Measurements from ENCODE around the gene C8B.

The C8B gene

GRCh38 chr1:57010511-57010910 is 44.7 kb upstream of the C8B start:
- Histone ChIP-seq H3K23ac (ENCODE audit: low read length) (no peak overlapping the region), H3K4me1 (ENCODE audit: control insufficient read depth in 1 of 2, insufficient read depth in 2 of 2, low read length in 2 of 2) (no peaks in the 10 kb centered on the region), H4K91ac (ENCODE audit: low read depth, low read length) (no peak overlapping the region), H2AK5ac (ENCODE audit: low read length) (no peak overlapping the region), H3K9me3 (ENCODE audit: insufficient read depth, low read depth, low read length) (peaks cover 2% of the 10 kb centered on the region), H3K36me3 (ENCODE audit: control insufficient read depth in 1 of 2, insufficient read depth in 2 of 2, low read length in 2 of 2) (no peaks in the 10 kb centered on the region), H3K4ac (ENCODE audit: low read depth, low read length) (no peak overlapping the region), H2BK120ac (ENCODE audit: insufficient read depth, low read length, poor library complexity) (no peak overlapping the region), H4K12ac (ENCODE audit: low read depth, low read length) (no peak overlapping the region), H3K79me2 (ENCODE audit: control insufficient read depth, insufficient read depth, low read length, poor library complexity) (no peaks in the 10 kb centered on the region), H3K14ac (ENCODE audit: low read length) (no peak overlapping the region), H3K79me1 (ENCODE audit: low read length) (no peaks in the 10 kb centered on the region), H3K27me3 (ENCODE audit: insufficient read depth, low read length) (peaks cover 2% of the 10 kb centered on the region), H3K27ac (ENCODE audit: low read depth, low read length) (no peak overlapping the region), H3K4me2 (ENCODE audit: low read length) (no peak overlapping the region), H3K4me3 (ENCODE audit: low read depth, low read length) (no peak overlapping the region), H3K18ac (ENCODE audit: low read length) (no peak overlapping the region), H3K9ac (ENCODE audit: low read length) (no peak overlapping the region), H2AFZ (ENCODE audit: insufficient read depth, low read length, poor library complexity) (no peak overlapping the region), H2BK5ac (ENCODE audit: low read depth, low read length, poor library complexity) (no peak overlapping the region), H2BK12ac (ENCODE audit: low read length) (no peak overlapping the region), H4K8ac (ENCODE audit: low read depth, low read length) (no peak overlapping the region)
- DNase-seq, result no peak
- WGBS (ENCODE audit: extremely low coverage, insufficient coverage, insufficient read length), result no CpG with 5 or more reads among the region's 4 CpGs

- no peak overlapping the region for H4K12ac ChIP-seq (ENCODE audit: low read depth, low read length)
- H2BK5ac ChIP-seq (ENCODE audit: low read depth, low read length, poor library complexity), result no peak overlapping the region
- peaks cover 2% of the 10 kb centered on the region for H3K27me3 ChIP-seq (ENCODE audit: insufficient read depth, low read length)
- no peak overlapping the region for H2AK5ac ChIP-seq (ENCODE audit: low read length)
- no peak overlapping the region for H3K23ac ChIP-seq (ENCODE audit: low read length)
- no peak overlapping the region for H2BK120ac ChIP-seq (ENCODE audit: insufficient read depth, low read length, poor library complexity)
- no peaks in the 10 kb centered on the region for H3K36me3 ChIP-seq (ENCODE audit: control insufficient read depth in 1 of 2, insufficient read depth in 2 of 2, low read length in 2 of 2)
- H3K18ac ChIP-seq (ENCODE audit: low read length), result no peak overlapping the region
- no peak for DNase-seq
- no peak overlapping the region for H4K91ac ChIP-seq (ENCODE audit: low read depth, low read length)
- no peak overlapping the region for H2AFZ ChIP-seq (ENCODE audit: insufficient read depth, low read length, poor library complexity)
- no peaks in the 10 kb centered on the region for H3K79me2 ChIP-seq (ENCODE audit: control insufficient read depth, insufficient read depth, low read length, poor library complexity)
- no peak overlapping the region for H3K27ac ChIP-seq (ENCODE audit: low read depth, low read length)
- no peak overlapping the region for H4K8ac ChIP-seq (ENCODE audit: low read depth, low read length)
- no peak overlapping the region for H3K9ac ChIP-seq (ENCODE audit: low read length)
- H2BK12ac ChIP-seq (ENCODE audit: low read length), result no peak overlapping the region
- no peaks in the 10 kb centered on the region for H3K9me3 ChIP-seq (ENCODE audit: insufficient read depth, low read depth, low read length)
- H3K4me3 ChIP-seq (ENCODE audit: low read depth, low read length), result no peak overlapping the region
- H3K14ac ChIP-seq (ENCODE audit: low read length), result no peak overlapping the region
- H3K4me1 ChIP-seq (ENCODE audit: control insufficient read depth in 1 of 2, insufficient read depth in 2 of 2, low read length in 2 of 2), result no peaks in the 10 kb centered on the region
- no CpG with 5 or more reads among the region's 2 CpGs for WGBS (ENCODE audit: extremely low coverage, insufficient coverage, insufficient read length)
- no peak overlapping the region for H3K4ac ChIP-seq (ENCODE audit: low read depth, low read length)
- no peak overlapping the region for H3K4me2 ChIP-seq (ENCODE audit: low read length)
- H3K79me1 ChIP-seq (ENCODE audit: low read length), result no peaks in the 10 kb centered on the region
Measured at GRCh38 chr1:57007948-57008347, 42.1 kb upstream of the C8B start.

- WGBS (ENCODE audit: extremely low coverage, insufficient coverage, insufficient read length), result no CpG with 5 or more reads among the region's 2 CpGs
- Histone ChIP-seq H3K4me1 (ENCODE audit: control insufficient read depth in 1 of 2, insufficient read depth in 2 of 2, low read length in 2 of 2) (no peaks in the 10 kb centered on the region), H4K12ac (ENCODE audit: low read depth, low read length) (no peak overlapping the region), H2AFZ (ENCODE audit: insufficient read depth, low read length, poor library complexity) (no peak overlapping the region), H3K27me3 (ENCODE audit: insufficient read depth, low read length) (peaks cover 2% of the 10 kb centered on the region), H3K9me3 (ENCODE audit: insufficient read depth, low read depth, low read length) (no peaks in the 10 kb centered on the region), H3K23ac (ENCODE audit: low read length) (no peak overlapping the region), H4K91ac (ENCODE audit: low read depth, low read length) (no peak overlapping the region), H3K18ac (ENCODE audit: low read length) (no peak overlapping the region), H3K4me2 (ENCODE audit: low read length) (no peak overlapping the region), H3K36me3 (ENCODE audit: control insufficient read depth in 1 of 2, insufficient read depth in 2 of 2, low read length in 2 of 2) (no peaks in the 10 kb centered on the region), H2BK5ac (ENCODE audit: low read depth, low read length, poor library complexity) (no peak overlapping the region), H3K4me3 (ENCODE audit: low read depth, low read length) (no peak overlapping the region), H2BK120ac (ENCODE audit: insufficient read depth, low read length, poor library complexity) (no peak overlapping the region), H4K8ac (ENCODE audit: low read depth, low read length) (no peak overlapping the region), H3K79me1 (ENCODE audit: low read length) (no peaks in the 10 kb centered on the region), H3K27ac (ENCODE audit: low read depth, low read length) (no peak overlapping the region), H3K79me2 (ENCODE audit: control insufficient read depth, insufficient read depth, low read length, poor library complexity) (no peaks in the 10 kb centered on the region), H2AK5ac (ENCODE audit: low read length) (no peak overlapping the region), H3K9ac (ENCODE audit: low read length) (no peak overlapping the region), H3K14ac (ENCODE audit: low read length) (no peak overlapping the region), H3K4ac (ENCODE audit: low read depth, low read length) (no peak overlapping the region), H2BK12ac (ENCODE audit: low read length) (no peak overlapping the region)
- no peak for DNase-seq
Measured at GRCh38 chr1:57007472-57007871, 41.7 kb upstream of the C8B start.

GRCh38 chr1:57003398-57004139 is 37.8 kb upstream of the C8B start:
- no peak overlapping the region for H3K14ac ChIP-seq (ENCODE audit: low read length)
- H2AK5ac ChIP-seq (ENCODE audit: low read length), result no peak overlapping the region
- no peak overlapping the region for H3K4ac ChIP-seq (ENCODE audit: low read depth, low read length)
- H4K12ac ChIP-seq (ENCODE audit: low read depth, low read length), result no peak overlapping the region
- no peak overlapping the region for H2BK120ac ChIP-seq (ENCODE audit: insufficient read depth, low read length, poor library complexity)
- H2BK5ac ChIP-seq (ENCODE audit: low read depth, low read length, poor library complexity), result no peak overlapping the region
- H3K4me1 ChIP-seq (ENCODE audit: control insufficient read depth in 1 of 2, insufficient read depth in 2 of 2, low read length in 2 of 2), result no peaks in the 10 kb centered on the region
- no peaks in the 10 kb centered on the region for H3K27me3 ChIP-seq (ENCODE audit: insufficient read depth, low read length)
- H4K8ac ChIP-seq (ENCODE audit: low read depth, low read length), result no peak overlapping the region
- H3K9me3 ChIP-seq (ENCODE audit: insufficient read depth, low read depth, low read length), result peaks cover 4% of the 10 kb centered on the region
- no peak overlapping the region for H3K23ac ChIP-seq (ENCODE audit: low read length)
- no peak for DNase-seq
- no peak overlapping the region for H3K4me2 ChIP-seq (ENCODE audit: low read length)
- H3K79me1 ChIP-seq (ENCODE audit: low read length), result no peaks in the 10 kb centered on the region
- H3K79me2 ChIP-seq (ENCODE audit: control insufficient read depth, insufficient read depth, low read length, poor library complexity), result no peaks in the 10 kb centered on the region
- H3K27ac ChIP-seq (ENCODE audit: low read depth, low read length), result no peak overlapping the region
- H3K18ac ChIP-seq (ENCODE audit: low read length), result no peak overlapping the region
- 100% methylated on average over 1 of the region's 4 CpGs for WGBS (ENCODE audit: extremely low coverage, insufficient coverage, insufficient read length)
- H3K9ac ChIP-seq (ENCODE audit: low read length), result no peak overlapping the region
- no peak overlapping the region for H4K91ac ChIP-seq (ENCODE audit: low read depth, low read length)
- H2BK12ac ChIP-seq (ENCODE audit: low read length), result no peak overlapping the region
- H3K4me3 ChIP-seq (ENCODE audit: low read depth, low read length), result no peak overlapping the region
- H3K36me3 ChIP-seq (ENCODE audit: control insufficient read depth in 1 of 2, insufficient read depth in 2 of 2, low read length in 2 of 2), result no peaks in the 10 kb centered on the region
- H2AFZ ChIP-seq (ENCODE audit: insufficient read depth, low read length, poor library complexity), result no peak overlapping the region

All from trophoblast cell (in vitro differentiated cells and primary cell).